Effector memory CD8-positive, alpha-beta T cell (primary cell): ENCODE results near the gene CCDC174.
"Not testable (repeated sequence)": the region's sequence is repeated elsewhere in the genome, so short reads cannot be mapped to it uniquely, and the experiment has no call there.

Experiments used
- ATAC-seq: fragments of 150-1000 bp; cut with Tn5 transposase; replicated peaks from 2 replicates; pipeline ENCODE4 v1.10.0; 2021; ENCODE audit warnings: mild to moderate bottlenecking, moderate library complexity
- DNase-seq, 3 experiments: peaks; one replicate each; pipeline ENCODE4 v3.0.0; 2021
- H3K27ac Mint-ChIP-seq, 2 donors: one replicate each; pipeline ENCODE4 v1.8.0; 2022; ENCODE audit warnings: mild to moderate bottlenecking in 2 of 2, mixed read lengths in 2 of 2, moderate library complexity in 2 of 2
- H3K27me3 Mint-ChIP-seq, 2 donors: one replicate each; pipeline ENCODE4 v1.8.0; 2022; ENCODE audit warnings: mixed read lengths in 2 of 2
- H3K36me3 Mint-ChIP-seq: one replicate; pipeline ENCODE4 v1.8.0; 2022; ENCODE audit warnings: mild to moderate bottlenecking, moderate library complexity, mixed read lengths; ENCODE audit not compliant: insufficient read depth
- H3K4me1 Mint-ChIP-seq, 2 donors: one replicate each; pipeline ENCODE4 v1.8.0; 2022; ENCODE audit warnings: low read depth in 2 of 2, mixed read lengths in 2 of 2
- H3K4me3 Mint-ChIP-seq, 2 donors: one replicate each; pipeline ENCODE4 v1.8.0; 2022; ENCODE audit warnings: mild to moderate bottlenecking in 2 of 2, mixed read lengths in 2 of 2, moderate library complexity in 2 of 2
- H3K9me3 Mint-ChIP-seq, 2 donors: one replicate each; pipeline ENCODE4 v1.8.0; 2022; ENCODE audit warnings: mixed read lengths in 2 of 2

CCDC174 gene

GRCh38 chr3:14647976-14648955, 3.3 kb upstream of the CCDC174 start:
- Mint-ChIP-seq H3K9me3 (no peaks in the 10 kb centered on the region), H3K4me3 (no peak overlapping the region), H3K4me1 (peaks cover 15 to 26% of the 10 kb centered on the region in 2 donors), H3K27me3 (peaks cover 4 to 8% of the 10 kb centered on the region in 2 donors), H3K27ac (no peak overlapping the region), H3K36me3 (peaks cover 12% of the 10 kb centered on the region)
- no peak for ATAC-seq
- DNase-seq: no peak

- Mint-ChIP-seq H3K27me3 (no peaks in the 10 kb centered on the region), H3K9me3 (no peaks in the 10 kb centered on the region), H3K4me3 (no peak overlapping the region), H3K4me1 (peaks cover 18 to 33% of the 10 kb centered on the region in 2 donors), H3K36me3 (peaks cover 15% of the 10 kb centered on the region), H3K27ac (no peak overlapping the region)
- ATAC-seq (no peak), DNase-seq (no peak)
Observed at GRCh38 chr3:14649466-14649865, 2.1 kb upstream of the CCDC174 start.

GRCh38 chr3:14650193-14650592, 1.4 kb upstream of the CCDC174 start:
- Mint-ChIP-seq H3K9me3 (no peaks in the 10 kb centered on the region), H3K4me3 (peak overlapping the region; percentile 89 to 91), H3K27me3 (no peaks in the 10 kb centered on the region), H3K36me3 (peaks cover 23% of the 10 kb centered on the region), H3K27ac (peak overlapping the region; percentile 97 to 98), H3K4me1 (peaks cover 18 to 33% of the 10 kb centered on the region in 2 donors)
- ATAC-seq: no peak
- DNase-seq: no peak

GRCh38 chr3:14652360-14652907, 872 bp downstream of the CCDC174 start:
- DNase-seq, ATAC-seq: not testable (repeated sequence)

GRCh38 chr3:14657579-14657978, 6.0 kb downstream of the CCDC174 start:
- peaks cover 84% of the 10 kb centered on the region for H3K36me3 Mint-ChIP-seq
- ATAC-seq: no peak
- no peak overlapping the region for H3K4me3 Mint-ChIP-seq
- H3K4me1 Mint-ChIP-seq: peaks cover 12 to 21% of the 10 kb centered on the region in 2 donors
- H3K9me3 Mint-ChIP-seq: no peaks in the 10 kb centered on the region
- H3K27me3 Mint-ChIP-seq: no peaks in the 10 kb centered on the region
- peak overlapping the region in 1 of 2 donors; percentile 13 for H3K27ac Mint-ChIP-seq
- DNase-seq: no peak

More at GRCh38 chr3:14652360-14652907, 872 bp downstream of the CCDC174 start:
- not testable (repeated sequence) for H3K9me3 Mint-ChIP-seq, H3K27me3 Mint-ChIP-seq
- H3K4me1 Mint-ChIP-seq: peaks cover 17 to 38% of the 10 kb centered on the region in 2 donors
- H3K27ac Mint-ChIP-seq: peak overlapping the region; percentile 97 to 98
- H3K36me3 Mint-ChIP-seq: peaks cover 45% of the 10 kb centered on the region
- H3K4me3 Mint-ChIP-seq: peak overlapping the region; percentile 89 to 91

- no peak overlapping the region for H3K27ac Mint-ChIP-seq
- peaks cover 9 to 10% of the 10 kb centered on the region in 2 donors for H3K4me1 Mint-ChIP-seq
- ATAC-seq: no peak
- no peak for DNase-seq
- no peak overlapping the region for H3K4me3 Mint-ChIP-seq
- H3K36me3 Mint-ChIP-seq: peaks cover 98% of the 10 kb centered on the region
- no peaks in the 10 kb centered on the region for H3K27me3 Mint-ChIP-seq
- H3K9me3 Mint-ChIP-seq: no peaks in the 10 kb centered on the region
Observed at GRCh38 chr3:14658978-14659377, 7.4 kb downstream of the CCDC174 start.

- Mint-ChIP-seq H3K9me3 (no peaks in the 10 kb centered on the region), H3K4me3 (no peak overlapping the region), H3K27me3 (no peaks in the 10 kb centered on the region), H3K27ac (peak overlapping the region in 1 of 2 donors; percentile 42), H3K36me3 (peaks cover 100% of the 10 kb centered on the region), H3K4me1 (peaks cover 6 to 10% of the 10 kb centered on the region in 2 donors)
- ATAC-seq: no peak
- no peak for DNase-seq
Observed at GRCh38 chr3:14660942-14661341, 9.4 kb downstream of the CCDC174 start.

GRCh38 chr3:14663396-14664135, 12.0 kb downstream of the CCDC174 start:
- H3K27me3 Mint-ChIP-seq: no peaks in the 10 kb centered on the region
- ATAC-seq: no peak
- peaks cover 0 to 2% of the 10 kb centered on the region in 2 donors for H3K4me1 Mint-ChIP-seq
- DNase-seq: no peak
- no peak overlapping the region for H3K4me3 Mint-ChIP-seq
- H3K27ac Mint-ChIP-seq: peak overlapping the region; percentile 17 to 41
- no peaks in the 10 kb centered on the region for H3K9me3 Mint-ChIP-seq
- peaks cover 97% of the 10 kb centered on the region for H3K36me3 Mint-ChIP-seq

GRCh38 chr3:14664170-14664569, 12.6 kb downstream of the CCDC174 start:
- no peak for ATAC-seq

GRCh38 chr3:14672588-14672987, 21.0 kb downstream of the CCDC174 start:
- Mint-ChIP-seq H3K27me3 (no peaks in the 10 kb centered on the region), H3K36me3 (peaks cover 48% of the 10 kb centered on the region), H3K4me1 (peaks cover 0 to 3% of the 10 kb centered on the region in 2 donors), H3K27ac (peak overlapping the region; percentile 50 to 66), H3K9me3 (no peaks in the 10 kb centered on the region), H3K4me3 (no peak overlapping the region)
- DNase-seq (no peak), ATAC-seq (no peak)

More at GRCh38 chr3:14664170-14664569, 12.6 kb downstream of the CCDC174 start:
- Mint-ChIP-seq H3K4me1 (peaks cover 0 to 2% of the 10 kb centered on the region in 2 donors), H3K27me3 (no peaks in the 10 kb centered on the region), H3K27ac (no peak overlapping the region), H3K4me3 (no peak overlapping the region), H3K9me3 (no peaks in the 10 kb centered on the region), H3K36me3 (peaks cover 94% of the 10 kb centered on the region)
- no peak for DNase-seq

GRCh38 chr3:14674841-14675240, 23.3 kb downstream of the CCDC174 start, which contains the start of gene C3orf20:
Gene C3orf20 (plus strand): TSS chr3:14675141. CDS start chr3:14682714, 7,573 bp downstream.
- Mint-ChIP-seq H3K36me3 (peaks cover 32% of the 10 kb centered on the region), H3K27ac (no peak within 1 kb of the TSS), H3K4me3 (no peak within 1 kb of the TSS), H3K27me3 (no peaks in the 10 kb centered on the region), H3K4me1 (peaks cover 0 to 3% of the 10 kb centered on the region in 2 donors), H3K9me3 (no peaks in the 10 kb centered on the region)
- ATAC-seq (no peak), DNase-seq (no peak)

- DNase-seq (no peak), ATAC-seq (no peak)
- Mint-ChIP-seq H3K36me3 (peaks cover 12% of the 10 kb centered on the region), H3K27ac (peak overlapping the region in 1 of 2 donors; percentile 61), H3K9me3 (no peaks in the 10 kb centered on the region), H3K4me3 (no peak overlapping the region), H3K4me1 (peaks cover 0 to 3% of the 10 kb centered on the region in 2 donors), H3K27me3 (no peaks in the 10 kb centered on the region)
Observed at GRCh38 chr3:14676881-14677280, 25.3 kb downstream of the CCDC174 start.

- no peaks in the 10 kb centered on the region for H3K4me1 Mint-ChIP-seq
- DNase-seq (no peak), ATAC-seq (no peak)
- no peaks in the 10 kb centered on the region for H3K27me3 Mint-ChIP-seq
- H3K9me3 Mint-ChIP-seq: no peaks in the 10 kb centered on the region
- H3K4me3 Mint-ChIP-seq: no peak overlapping the region
- peaks cover 4% of the 10 kb centered on the region for H3K36me3 Mint-ChIP-seq
- H3K27ac Mint-ChIP-seq: no peak overlapping the region
Observed at GRCh38 chr3:14678015-14678503, 26.5 kb downstream of the CCDC174 start.
